ENCODE measurements around the gene PRKCA.

DNA sequence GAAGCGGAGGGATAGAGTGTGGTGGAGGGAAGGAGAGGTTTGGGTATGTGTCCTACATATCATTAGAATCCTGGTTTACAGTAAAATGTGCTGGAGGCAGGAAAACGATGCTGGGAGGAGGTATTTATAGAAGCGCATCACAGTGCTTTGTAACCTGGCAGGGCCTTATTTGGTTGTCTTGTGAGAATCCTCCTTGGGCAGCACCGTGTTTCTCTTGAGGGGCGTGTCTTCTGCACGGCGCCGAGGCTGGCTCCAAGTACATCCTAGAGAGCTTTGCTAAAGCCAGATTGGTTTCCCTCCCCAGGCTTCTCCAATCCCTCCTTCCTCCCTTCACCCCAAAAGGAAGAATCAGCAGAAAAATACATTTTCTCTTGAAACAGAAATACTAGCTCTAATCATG, 556.9 kb downstream of the PRKCA start:
- TF ChIP-seq EP300 (IDR thresholded peaks at IDR 0.05; ENCODE audit: borderline replicate concordance) (no peak), EGR1 (IDR thresholded peaks at IDR 0.05) (no peak), FOXM1 (IDR thresholded peaks at IDR 0.05; ENCODE audit: borderline replicate concordance, low read depth) (no peak), TAF1 (IDR thresholded peaks at IDR 0.05; ENCODE audit: low read depth) (no peak), TEAD4 (IDR thresholded peaks at IDR 0.05) (no peak), CEBPB (IDR thresholded peaks at IDR 0.05) (no peak), NFIC (IDR thresholded peaks at IDR 0.05) (no peak), CREB1 (IDR thresholded peaks at IDR 0.05; ENCODE audit: low read depth) (no peak)
- TF ChIP-seq, protein P1, sequence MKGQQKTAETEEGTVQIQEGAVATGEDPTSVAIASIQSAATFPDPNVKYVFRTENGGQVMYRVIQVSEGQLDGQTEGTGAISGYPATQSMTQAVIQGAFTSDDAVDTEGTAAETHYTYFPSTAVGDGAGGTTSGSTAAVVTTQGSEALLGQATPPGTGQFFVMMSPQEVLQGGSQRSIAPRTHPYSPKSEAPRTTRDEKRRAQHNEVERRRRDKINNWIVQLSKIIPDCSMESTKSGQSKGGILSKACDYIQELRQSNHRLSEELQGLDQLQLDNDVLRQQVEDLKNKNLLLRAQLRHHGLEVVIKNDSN (IDR thresholded peaks at IDR 0.05): no peak
- TF ChIP-seq, protein P2, sequence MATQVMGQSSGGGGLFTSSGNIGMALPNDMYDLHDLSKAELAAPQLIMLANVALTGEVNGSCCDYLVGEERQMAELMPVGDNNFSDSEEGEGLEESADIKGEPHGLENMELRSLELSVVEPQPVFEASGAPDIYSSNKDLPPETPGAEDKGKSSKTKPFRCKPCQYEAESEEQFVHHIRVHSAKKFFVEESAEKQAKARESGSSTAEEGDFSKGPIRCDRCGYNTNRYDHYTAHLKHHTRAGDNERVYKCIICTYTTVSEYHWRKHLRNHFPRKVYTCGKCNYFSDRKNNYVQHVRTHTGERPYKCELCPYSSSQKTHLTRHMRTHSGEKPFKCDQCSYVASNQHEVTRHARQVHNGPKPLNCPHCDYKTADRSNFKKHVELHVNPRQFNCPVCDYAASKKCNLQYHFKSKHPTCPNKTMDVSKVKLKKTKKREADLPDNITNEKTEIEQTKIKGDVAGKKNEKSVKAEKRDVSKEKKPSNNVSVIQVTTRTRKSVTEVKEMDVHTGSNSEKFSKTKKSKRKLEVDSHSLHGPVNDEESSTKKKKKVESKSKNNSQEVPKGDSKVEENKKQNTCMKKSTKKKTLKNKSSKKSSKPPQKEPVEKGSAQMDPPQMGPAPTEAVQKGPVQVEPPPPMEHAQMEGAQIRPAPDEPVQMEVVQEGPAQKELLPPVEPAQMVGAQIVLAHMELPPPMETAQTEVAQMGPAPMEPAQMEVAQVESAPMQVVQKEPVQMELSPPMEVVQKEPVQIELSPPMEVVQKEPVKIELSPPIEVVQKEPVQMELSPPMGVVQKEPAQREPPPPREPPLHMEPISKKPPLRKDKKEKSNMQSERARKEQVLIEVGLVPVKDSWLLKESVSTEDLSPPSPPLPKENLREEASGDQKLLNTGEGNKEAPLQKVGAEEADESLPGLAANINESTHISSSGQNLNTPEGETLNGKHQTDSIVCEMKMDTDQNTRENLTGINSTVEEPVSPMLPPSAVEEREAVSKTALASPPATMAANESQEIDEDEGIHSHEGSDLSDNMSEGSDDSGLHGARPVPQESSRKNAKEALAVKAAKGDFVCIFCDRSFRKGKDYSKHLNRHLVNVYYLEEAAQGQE (IDR thresholded peaks at IDR 0.05; ENCODE audit: low read depth): no peak
- TF ChIP-seq, protein P3, sequence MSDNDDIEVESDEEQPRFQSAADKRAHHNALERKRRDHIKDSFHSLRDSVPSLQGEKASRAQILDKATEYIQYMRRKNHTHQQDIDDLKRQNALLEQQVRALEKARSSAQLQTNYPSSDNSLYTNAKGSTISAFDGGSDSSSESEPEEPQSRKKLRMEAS (IDR thresholded peaks at IDR 0.05): no peak
